MM.1S (cell line): Measurements from ENCODE around the gene DHX38.

Experiments
- DNase-seq: peaks from one replicate; pipeline ENCODE4 v3.0.0-alpha.2; 2015
- H2AFZ ChIP-seq: fragments of 300-600 bp; sonication (generic); 2 replicates; pipeline ENCODE4 v1.6.0; 2016; ENCODE audit warnings: antibody characterized with exemption, low read length
- H3F3A ChIP-seq: fragments of 300-600 bp; sonication (generic); 2 replicates; pipeline ENCODE4 v1.6.1; 2016; ENCODE audit warnings: mild to moderate bottlenecking, antibody characterized with exemption, low read length, moderate library complexity, mixed read lengths; ENCODE audit not compliant: insufficient read depth
- H3K27ac ChIP-seq: fragments of 300-600 bp; sonication (generic); 2 replicates; pipeline ENCODE4 v1.5.1; 2016; ENCODE audit warnings: mild to moderate bottlenecking, low read length
- H3K27me3 ChIP-seq: fragments of 300-600 bp; sonication (generic); replicated peaks from 2 replicates; pipeline ENCODE4 v1.6.0; 2016; ENCODE audit warnings: low read length; ENCODE audit not compliant: insufficient read depth
- H3K36me3 ChIP-seq: fragments of 300-600 bp; sonication (generic); replicated peaks from 2 replicates; pipeline ENCODE4 v1.6.1; 2016; ENCODE audit warnings: mild to moderate bottlenecking, low read length, mixed read lengths; ENCODE audit not compliant: insufficient read depth
- H3K4me1 ChIP-seq: fragments of 300-600 bp; sonication (generic); 2 replicates; pipeline ENCODE4 v1.6.1; 2016; ENCODE audit warnings: low read length, mixed read lengths
- H3K4me2 ChIP-seq: fragments of 300-600 bp; sonication (generic); 2 replicates; pipeline ENCODE4 v1.6.0; 2016; ENCODE audit warnings: low read depth, low read length
- H3K4me3 ChIP-seq: fragments of 300-600 bp; sonication (generic); 2 replicates; pipeline ENCODE4 v1.5.1; 2016; ENCODE audit warnings: low read length, mixed read lengths
- H3K79me2 ChIP-seq: fragments of 300-600 bp; sonication (generic); 2 replicates; pipeline ENCODE4 v1.6.1; 2016; ENCODE audit warnings: mixed run types, low read length, mixed read lengths
- H3K9ac ChIP-seq: fragments of 300-600 bp; sonication (generic); 2 replicates; pipeline ENCODE4 v1.6.1; 2016; ENCODE audit warnings: low read length, mixed read lengths
- H3K9me2 ChIP-seq: fragments of 300-600 bp; sonication (generic); replicated peaks from 2 replicates; pipeline ENCODE4 v1.6.1; 2016; ENCODE audit warnings: mild to moderate bottlenecking, low read length, mixed read lengths; ENCODE audit not compliant: insufficient read depth
- H3K9me3 ChIP-seq: fragments of 300-600 bp; sonication (generic); replicated peaks from 2 replicates; pipeline ENCODE4 v1.6.1; 2016; ENCODE audit warnings: mild to moderate bottlenecking, low read length, mixed read lengths; ENCODE audit not compliant: insufficient read depth
- H4K20me1 ChIP-seq: fragments of 300-600 bp; sonication (generic); 2 replicates; pipeline ENCODE4 v1.6.1; 2016; ENCODE audit warnings: mild to moderate bottlenecking, low read length, moderate library complexity, mixed read lengths; ENCODE audit not compliant: insufficient read depth
- CTCF ChIP-seq: fragments of 300-600 bp; sonication (generic); IDR thresholded peaks from 2 replicates; pipeline ENCODE4 v1.5.1; 2016; ENCODE audit warnings: antibody characterized with exemption, low read length, mixed read lengths
- EZH2 ChIP-seq: fragments of 300-600 bp; sonication (generic); optimal IDR thresholded peaks from 2 replicates; pipeline ENCODE3; 2017; ENCODE audit warnings: low read depth, mild to moderate bottlenecking, antibody characterized with exemption, low read length, mixed read lengths
- EZH2phosphoT487 ChIP-seq: fragments of 300-600 bp; sonication (generic); IDR thresholded peaks from 2 replicates; pipeline ENCODE4 v1.6.1; 2018; ENCODE audit warnings: antibody characterized with exemption, low read length

The DHX38 gene

GRCh38 chr16:72139908-72140307 lies 46.3 kb downstream of the DHX38 start:
- Histone ChIP-seq H3K9ac (no peak overlapping the region), H3K36me3 (no peaks in the 10 kb centered on the region), H2AFZ (no peak overlapping the region), H3F3A (no peaks in the 10 kb centered on the region), H3K27me3 (no peaks in the 10 kb centered on the region), H3K4me3 (no peak overlapping the region), H3K79me2 (no peaks in the 10 kb centered on the region), H3K9me2 (no peaks in the 10 kb centered on the region), H3K9me3 (no peaks in the 10 kb centered on the region), H4K20me1 (no peaks in the 10 kb centered on the region), H3K27ac (no peak overlapping the region), H3K4me2 (no peak overlapping the region), H3K4me1 (no peaks in the 10 kb centered on the region)
- no peak for DNase-seq
- TF ChIP-seq EZH2phosphoT487, result no peak
- no peak for TF ChIP-seq CTCF
- TF ChIP-seq EZH2, result no peak

DNA sequence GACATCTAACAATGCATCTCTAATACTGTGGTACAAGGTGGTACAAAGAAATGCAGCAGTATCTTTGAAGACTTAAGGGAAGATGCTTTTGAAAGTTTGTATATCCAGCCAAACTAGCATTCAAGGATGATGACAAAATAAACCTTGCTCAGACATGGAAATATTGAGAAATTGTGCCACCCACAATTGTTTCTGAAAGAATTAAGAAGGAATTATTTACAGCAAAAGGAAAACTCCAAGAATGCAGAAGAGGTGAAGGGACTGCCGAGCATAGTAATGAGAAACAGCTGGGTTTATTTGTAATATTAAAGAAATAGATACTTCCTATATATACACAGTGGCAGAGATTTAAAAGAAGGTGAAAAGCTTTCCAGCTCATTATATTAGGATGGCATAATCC lies 48.8 kb downstream of the DHX38 start:
- no peak for DNase-seq
- H3F3A ChIP-seq, result no peaks in the 10 kb centered on the region
- H3K4me2 ChIP-seq, result no peak overlapping the region
- H3K27ac ChIP-seq, result no peak overlapping the region
- H3K9me2 ChIP-seq, result no peaks in the 10 kb centered on the region
- no peaks in the 10 kb centered on the region for H3K36me3 ChIP-seq
- no peak for TF ChIP-seq EZH2
- no peak for TF ChIP-seq EZH2phosphoT487
- TF ChIP-seq CTCF, result no peak
- no peaks in the 10 kb centered on the region for H3K9me3 ChIP-seq
- no peak overlapping the region for H2AFZ ChIP-seq
- no peaks in the 10 kb centered on the region for H4K20me1 ChIP-seq
- no peaks in the 10 kb centered on the region for H3K4me1 ChIP-seq
- H3K79me2 ChIP-seq, result no peaks in the 10 kb centered on the region
- H3K27me3 ChIP-seq, result no peaks in the 10 kb centered on the region
- H3K9ac ChIP-seq, result no peak overlapping the region
- no peak overlapping the region for H3K4me3 ChIP-seq

DNA sequence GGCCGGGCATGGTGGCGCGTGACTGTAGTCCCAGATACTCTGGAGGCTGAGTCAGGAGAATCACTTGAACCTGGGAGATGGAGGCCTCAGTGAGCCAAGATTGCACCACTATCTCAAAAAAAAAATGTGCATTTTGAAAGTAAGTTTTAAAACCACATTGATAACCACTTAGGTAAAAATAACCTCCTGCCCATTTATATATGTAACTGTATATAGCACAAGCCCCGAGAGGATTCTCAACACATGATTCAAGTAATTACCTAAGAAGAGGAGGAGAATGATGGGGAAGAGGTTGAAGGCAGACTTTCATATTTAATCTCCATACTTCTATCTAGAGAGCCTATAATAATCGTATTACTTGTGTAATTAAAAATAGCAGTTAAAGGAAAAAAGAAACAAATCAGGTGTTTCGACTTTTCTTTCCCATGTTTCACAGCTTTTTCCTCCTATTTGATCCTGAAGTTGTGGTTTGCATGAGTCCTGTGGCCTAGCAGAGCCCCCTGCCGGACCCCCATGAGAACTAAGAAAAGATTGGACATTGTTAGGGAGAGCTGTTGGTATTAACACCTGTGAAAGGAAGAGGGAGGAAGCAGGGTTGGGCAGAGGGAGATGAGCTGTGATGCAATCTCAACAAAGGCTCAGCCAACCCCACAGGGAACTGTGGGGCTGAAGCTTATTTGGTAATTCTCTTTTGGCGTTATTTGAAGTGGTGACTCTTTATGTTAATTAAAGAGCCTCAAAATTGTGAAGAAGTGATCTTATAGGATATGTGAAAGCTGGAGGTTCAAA lies 56.2 kb downstream of the DHX38 start:
- no peak overlapping the region for H3K9ac ChIP-seq
- no peak overlapping the region for H2AFZ ChIP-seq
- H3K79me2 ChIP-seq, result no peaks in the 10 kb centered on the region
- H4K20me1 ChIP-seq, result no peaks in the 10 kb centered on the region
- no peaks in the 10 kb centered on the region for H3K27me3 ChIP-seq
- H3K4me2 ChIP-seq, result peak overlapping the region; percentile 20
- peak; percentile 14 for DNase-seq
- H3K27ac ChIP-seq, result no peak overlapping the region
- no peaks in the 10 kb centered on the region for H3K36me3 ChIP-seq
- no peaks in the 10 kb centered on the region for H3F3A ChIP-seq
- no peaks in the 10 kb centered on the region for H3K9me2 ChIP-seq
- peaks cover 12% of the 10 kb centered on the region for H3K4me1 ChIP-seq
- no peak overlapping the region for H3K4me3 ChIP-seq
- H3K9me3 ChIP-seq, result no peaks in the 10 kb centered on the region
- TF ChIP-seq EZH2, result no peak
- peak; percentile 12; the same call in 1 of the 2 replicates for TF ChIP-seq CTCF
